Gastrocnemius medialis (tissue), 4 donors: ENCODE measurements around the gene CDK13.

Experiments used
- CTCF ChIP-seq, 5 experiments: fragments of 450-650 bp in 3 of 5; fragments of 200-600 bp in 2 of 5; sonication (generic) in 2 of 5; IDR thresholded peaks in 4 of 5; conservative IDR thresholded peaks in 1 of 5; 1 replicate in 4 of 5; 2 replicates in 1 of 5; pipeline ENCODE4 v1.5.1; 2016 to 2019; ENCODE audit warnings: antibody characterized with exemption in 5 of 5, mild to moderate bottlenecking in 3 of 5, moderate library complexity in 3 of 5
- POLR2A ChIP-seq, 2 donors: fragments of 450-650 bp; IDR thresholded peaks; one replicate each; pipeline ENCODE4 v1.6.1; 2017; ENCODE audit warnings: antibody characterized with exemption in 2 of 2, mild to moderate bottlenecking in 2 of 2, moderate library complexity in 2 of 2

GRCh38 chr7:40000734-40001315, 50.8 kb downstream of the CDK13 start:
- no peak for TF ChIP-seq CTCF (IDR thresholded peaks at IDR 0.05 in 4 of 5, conservative IDR thresholded peaks at IDR 0.05 in 1 of 5)
- no peak for TF ChIP-seq POLR2A (IDR thresholded peaks at IDR 0.05)
